ENCODE measurements around the gene CSAG2.
"Not testable (repeated sequence)": the region's sequence is repeated elsewhere in the genome, so short reads cannot be mapped to it uniquely, and the experiment has no call there.

DNA sequence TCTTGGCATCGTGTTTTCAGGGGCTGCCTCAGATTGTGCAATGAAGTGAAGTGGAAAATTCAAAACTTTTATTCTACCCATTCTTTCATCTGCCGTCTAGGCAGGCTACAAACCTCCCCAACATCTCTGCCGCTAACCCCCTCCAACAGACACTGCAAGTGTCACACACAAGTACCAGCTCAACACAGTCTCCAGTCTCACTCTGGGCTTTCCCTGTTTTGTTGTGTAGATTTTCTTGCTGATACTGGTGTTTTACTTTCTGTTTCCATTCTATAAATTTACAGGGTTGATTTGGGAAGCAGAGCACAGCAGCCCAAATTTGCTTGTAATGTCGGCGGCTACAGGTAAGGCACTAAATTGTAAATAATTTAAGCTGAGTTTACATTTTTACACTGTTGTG lies 45.8 kb upstream of the CSAG2 start:
- TF ChIP-seq POLR2A, POLR2AphosphoS5 (IDR thresholded peaks at IDR 0.05): not testable (repeated sequence)
- TF ChIP-seq, protein P1, sequence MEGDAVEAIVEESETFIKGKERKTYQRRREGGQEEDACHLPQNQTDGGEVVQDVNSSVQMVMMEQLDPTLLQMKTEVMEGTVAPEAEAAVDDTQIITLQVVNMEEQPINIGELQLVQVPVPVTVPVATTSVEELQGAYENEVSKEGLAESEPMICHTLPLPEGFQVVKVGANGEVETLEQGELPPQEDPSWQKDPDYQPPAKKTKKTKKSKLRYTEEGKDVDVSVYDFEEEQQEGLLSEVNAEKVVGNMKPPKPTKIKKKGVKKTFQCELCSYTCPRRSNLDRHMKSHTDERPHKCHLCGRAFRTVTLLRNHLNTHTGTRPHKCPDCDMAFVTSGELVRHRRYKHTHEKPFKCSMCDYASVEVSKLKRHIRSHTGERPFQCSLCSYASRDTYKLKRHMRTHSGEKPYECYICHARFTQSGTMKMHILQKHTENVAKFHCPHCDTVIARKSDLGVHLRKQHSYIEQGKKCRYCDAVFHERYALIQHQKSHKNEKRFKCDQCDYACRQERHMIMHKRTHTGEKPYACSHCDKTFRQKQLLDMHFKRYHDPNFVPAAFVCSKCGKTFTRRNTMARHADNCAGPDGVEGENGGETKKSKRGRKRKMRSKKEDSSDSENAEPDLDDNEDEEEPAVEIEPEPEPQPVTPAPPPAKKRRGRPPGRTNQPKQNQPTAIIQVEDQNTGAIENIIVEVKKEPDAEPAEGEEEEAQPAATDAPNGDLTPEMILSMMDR (IDR thresholded peaks at IDR 0.05), result not testable (repeated sequence)
